Breast epithelium (tissue), 3 donors: ENCODE results near the gene SPIRE1.

Source experiments
- CTCF ChIP-seq, 3 donors: fragments of 450-650 bp; IDR thresholded peaks; one replicate each; pipeline ENCODE4 v1.5.1; 2016 to 2017; ENCODE audit warnings: antibody characterized with exemption in 3 of 3, mild to moderate bottlenecking in 3 of 3, moderate library complexity in 3 of 3
- POLR2A ChIP-seq: fragments of 450-650 bp; IDR thresholded peaks from one replicate; pipeline ENCODE4 v1.6.1; 2016; ENCODE audit warnings: antibody characterized with exemption, mild to moderate bottlenecking, moderate library complexity
- POLR2AphosphoS5 ChIP-seq, 3 donors: sonication (generic); formaldehyde crosslinking; IDR thresholded peaks; one replicate each; pipeline ENCODE4 v1.6.1; 2017; ENCODE audit warnings: antibody characterized with exemption in 3 of 3

GRCh38 chr18:12574494-12575185 lies 83.3 kb downstream of the SPIRE1 start:
- TF ChIP-seq CTCF (IDR thresholded peaks at IDR 0.05) (no peak), POLR2AphosphoS5 (IDR thresholded peaks at IDR 0.05) (no peak), POLR2A (no peak)
